ENCODE measurements around the gene PPP2R2D.

- no peak for TF ChIP-seq EZH2phosphoT487 (IDR thresholded peaks at IDR 0.05; ENCODE audit: borderline replicate concordance)
- TF ChIP-seq, protein P1, sequence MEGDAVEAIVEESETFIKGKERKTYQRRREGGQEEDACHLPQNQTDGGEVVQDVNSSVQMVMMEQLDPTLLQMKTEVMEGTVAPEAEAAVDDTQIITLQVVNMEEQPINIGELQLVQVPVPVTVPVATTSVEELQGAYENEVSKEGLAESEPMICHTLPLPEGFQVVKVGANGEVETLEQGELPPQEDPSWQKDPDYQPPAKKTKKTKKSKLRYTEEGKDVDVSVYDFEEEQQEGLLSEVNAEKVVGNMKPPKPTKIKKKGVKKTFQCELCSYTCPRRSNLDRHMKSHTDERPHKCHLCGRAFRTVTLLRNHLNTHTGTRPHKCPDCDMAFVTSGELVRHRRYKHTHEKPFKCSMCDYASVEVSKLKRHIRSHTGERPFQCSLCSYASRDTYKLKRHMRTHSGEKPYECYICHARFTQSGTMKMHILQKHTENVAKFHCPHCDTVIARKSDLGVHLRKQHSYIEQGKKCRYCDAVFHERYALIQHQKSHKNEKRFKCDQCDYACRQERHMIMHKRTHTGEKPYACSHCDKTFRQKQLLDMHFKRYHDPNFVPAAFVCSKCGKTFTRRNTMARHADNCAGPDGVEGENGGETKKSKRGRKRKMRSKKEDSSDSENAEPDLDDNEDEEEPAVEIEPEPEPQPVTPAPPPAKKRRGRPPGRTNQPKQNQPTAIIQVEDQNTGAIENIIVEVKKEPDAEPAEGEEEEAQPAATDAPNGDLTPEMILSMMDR (conservative IDR thresholded peaks at IDR 0.05; ENCODE audit: low read length): no peak
These were observed 1.4 kb downstream of the PPP2R2D start for GRCh38 chr10:131902211-131902610.
